Measurements from ENCODE around the gene C12orf42.

C12orf42 gene

GRCh38 chr12:103331643-103332042 lies 164.1 kb downstream of the C12orf42 start:
- DNase-seq = no peak

GRCh38 chr12:103330672-103331071 lies 165.1 kb downstream of the C12orf42 start:
- no peak for DNase-seq

- DNase-seq = no peak
Measured at GRCh38 chr12:103327676-103328075, 168.1 kb downstream of the C12orf42 start.

- DNase-seq = peak; percentile 3 to 11
Measured at GRCh38 chr12:103326190-103326589, 169.6 kb downstream of the C12orf42 start.

- no peak for DNase-seq
Measured at GRCh38 chr12:103318566-103318965, 177.2 kb downstream of the C12orf42 start.

- DNase-seq = no peak
Measured at GRCh38 chr12:103317220-103317619, 178.5 kb downstream of the C12orf42 start.

- DNase-seq = no peak
Measured at GRCh38 chr12:103314786-103315185, 181.0 kb downstream of the C12orf42 start.

- no peak for DNase-seq
Measured at GRCh38 chr12:103313894-103314293, 181.9 kb downstream of the C12orf42 start.

- no peak for DNase-seq
Measured at GRCh38 chr12:103312742-103313354, 182.9 kb downstream of the C12orf42 start.

GRCh38 chr12:103310546-103311270 lies 185.1 kb downstream of the C12orf42 start:
- DNase-seq = no peak

GRCh38 chr12:103308396-103308795 lies 187.4 kb downstream of the C12orf42 start:
- no peak for DNase-seq

GRCh38 chr12:103303484-103303883 lies 192.3 kb downstream of the C12orf42 start:
- no peak for DNase-seq

- DNase-seq = no peak
Measured at GRCh38 chr12:103301642-103302591, 193.9 kb downstream of the C12orf42 start.

- DNase-seq = no peak
Measured at GRCh38 chr12:103288016-103288415, 207.8 kb downstream of the C12orf42 start.

GRCh38 chr12:103282124-103282523 lies 213.6 kb downstream of the C12orf42 start:
- no peak for DNase-seq

GRCh38 chr12:103279444-103279843 lies 216.3 kb downstream of the C12orf42 start:
- DNase-seq = no peak

- no peak for DNase-seq
Measured at GRCh38 chr12:103278329-103278728, 217.4 kb downstream of the C12orf42 start.

- no peak for DNase-seq
Measured at GRCh38 chr12:103273645-103274044, 222.1 kb downstream of the C12orf42 start.

GRCh38 chr12:103272949-103273348 lies 222.8 kb downstream of the C12orf42 start:
- no peak for DNase-seq

- DNase-seq = no peak
Measured at GRCh38 chr12:103269946-103270345, 225.8 kb downstream of the C12orf42 start.

- no peak for DNase-seq
Measured at GRCh38 chr12:103268831-103269514, 226.8 kb downstream of the C12orf42 start.

GRCh38 chr12:103257763-103258162 lies 238.0 kb downstream of the C12orf42 start:
- DNase-seq = no peak

All from inflammatory macrophage (primary cell).